ENCODE measurements around the gene AP5B1.
A peak's percentile ranks its signal among the peaks of the same experiment; 100 is the strongest.
"Not testable (repeated sequence)": the region's sequence is repeated elsewhere in the genome, so short reads cannot be mapped to it uniquely, and the experiment has no call there.

Gene AP5B1

DNA sequence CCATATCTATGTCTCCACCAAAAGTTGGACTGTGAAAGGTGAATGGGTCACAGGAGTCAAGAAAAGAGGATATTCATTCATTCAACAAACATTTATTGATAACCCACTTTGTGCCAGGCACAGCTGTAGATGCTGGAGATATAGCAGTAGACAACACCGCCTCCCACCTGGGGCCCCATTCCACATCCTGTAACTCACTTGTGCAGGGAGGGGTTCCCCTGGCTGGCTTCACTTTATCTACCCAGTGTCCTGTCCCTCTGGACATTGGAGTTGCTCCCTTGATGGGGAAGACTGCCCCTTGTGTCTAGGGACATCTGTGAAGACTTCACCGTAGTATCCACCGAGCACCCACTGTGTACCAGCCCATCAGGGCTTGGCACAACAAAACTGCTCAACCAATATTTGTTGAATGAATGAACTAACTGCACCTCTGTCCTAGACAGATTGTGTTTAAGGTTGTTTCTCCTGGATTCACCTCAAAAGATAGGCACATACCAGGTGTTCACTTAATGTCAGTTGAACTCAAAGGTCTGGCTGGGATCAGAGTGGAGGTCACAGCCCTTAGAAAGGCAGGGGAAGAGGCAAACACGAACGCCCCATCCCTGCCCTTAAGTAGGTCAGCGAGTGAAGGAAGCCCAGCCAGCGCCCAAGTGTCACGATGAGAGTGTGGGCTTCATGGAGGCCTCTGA lies 4.7 kb upstream of the AP5B1 start:
- DNase-seq: no peak

DNA sequence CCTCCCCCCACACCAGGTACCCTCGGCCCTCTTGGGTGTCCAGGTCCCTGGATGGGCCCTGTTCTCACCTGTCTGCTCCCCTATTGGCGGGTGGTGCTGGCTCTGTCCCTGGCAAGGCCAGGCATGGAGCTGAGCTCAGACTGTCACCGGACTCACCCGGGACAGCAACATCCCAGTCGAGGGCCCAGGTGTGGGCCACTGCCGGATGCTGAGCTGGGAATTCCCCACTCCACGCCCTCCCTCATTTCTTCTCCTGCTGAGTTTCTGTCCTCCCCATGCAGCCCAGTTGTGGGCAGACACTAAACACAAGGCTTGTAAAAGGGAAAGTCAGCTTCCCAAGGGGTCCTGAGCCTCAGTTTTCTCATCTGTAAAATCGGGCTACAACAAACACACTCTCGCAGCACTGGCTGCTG lies 2.0 kb upstream of the AP5B1 start:
- DNase-seq: no peak

DNA sequence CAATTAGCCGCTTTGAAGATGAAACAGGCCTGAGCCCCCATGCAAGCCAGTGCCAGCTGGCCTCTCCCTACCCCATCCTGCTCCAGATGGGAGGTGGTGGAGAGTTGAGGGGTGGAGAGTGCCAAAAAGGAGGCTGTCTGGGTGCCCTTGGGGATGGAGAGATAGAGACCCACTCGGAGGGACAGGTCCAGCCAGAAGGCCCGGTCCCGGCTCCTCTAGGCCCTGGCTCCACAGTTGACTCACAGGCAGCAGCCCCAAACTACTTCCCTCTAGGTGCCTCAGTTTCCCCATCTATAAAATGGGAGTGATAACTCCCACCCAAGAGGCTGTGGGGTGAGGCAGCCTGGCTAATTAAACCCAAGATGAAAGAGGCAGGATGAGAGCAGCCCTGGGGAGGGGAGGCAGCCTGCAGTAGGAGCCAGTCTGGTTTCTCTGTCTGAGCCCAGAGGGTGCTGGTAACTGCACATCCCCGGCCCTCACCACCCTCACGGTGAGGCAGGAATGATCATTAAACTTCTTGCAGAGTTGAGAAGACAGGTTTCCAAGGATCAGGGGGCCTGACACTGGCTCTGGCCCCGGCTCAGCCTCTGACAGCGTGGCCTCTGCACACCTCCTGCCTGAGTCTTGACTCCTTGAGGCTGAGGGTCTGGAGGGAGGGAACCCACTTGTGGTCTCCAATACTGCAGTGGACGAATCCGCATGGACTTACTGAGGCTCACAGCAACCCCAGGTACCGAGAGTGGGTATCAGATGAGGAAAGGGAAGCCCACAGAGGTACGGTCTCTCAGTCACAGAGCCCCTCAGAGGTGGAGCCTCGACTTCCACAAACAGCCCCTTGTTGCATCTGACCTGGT lies 1.4 kb upstream of the AP5B1 start:
- no peak for DNase-seq

DNA sequence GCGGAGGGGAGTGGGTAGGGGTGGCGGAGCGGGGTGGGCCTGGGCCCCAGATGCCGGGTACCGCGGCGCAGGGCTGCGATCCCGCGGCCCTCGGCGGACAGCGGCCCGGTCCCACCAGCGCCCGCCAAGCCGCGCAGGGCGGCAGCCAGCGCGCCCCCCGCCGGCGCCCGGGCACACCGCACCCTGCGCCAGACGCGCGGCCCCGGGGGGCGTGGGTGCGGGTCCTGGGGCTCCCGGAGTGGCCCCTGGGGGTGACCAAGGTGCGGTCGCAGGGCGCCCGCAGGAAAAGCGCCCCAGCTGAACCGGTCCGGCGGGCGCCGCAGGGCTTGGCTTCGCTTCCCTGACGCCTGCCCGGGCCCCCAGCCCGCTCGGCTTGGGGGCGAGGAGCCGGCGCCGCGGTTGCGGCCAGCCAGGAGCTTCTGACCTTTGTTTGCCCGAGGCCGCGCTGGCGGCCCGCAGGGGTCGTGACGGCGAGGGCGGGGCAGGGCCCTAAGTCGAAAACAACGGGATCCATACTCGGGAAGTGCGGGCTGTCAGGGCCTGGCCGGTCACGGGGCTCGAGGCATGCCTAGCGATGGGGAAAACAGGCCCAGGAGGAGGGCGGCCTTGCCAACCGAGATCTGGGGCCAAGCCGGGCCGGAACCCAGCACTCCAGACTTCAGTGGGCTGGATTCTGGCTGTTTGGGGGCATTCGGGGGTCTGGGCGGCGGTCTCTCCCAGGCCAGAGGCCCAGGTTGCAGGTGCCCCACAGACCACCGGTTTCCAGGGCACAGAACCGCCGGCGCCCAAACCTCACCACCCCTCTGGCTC lies 581 bp upstream of the AP5B1 start:
- no peak for DNase-seq

DNA sequence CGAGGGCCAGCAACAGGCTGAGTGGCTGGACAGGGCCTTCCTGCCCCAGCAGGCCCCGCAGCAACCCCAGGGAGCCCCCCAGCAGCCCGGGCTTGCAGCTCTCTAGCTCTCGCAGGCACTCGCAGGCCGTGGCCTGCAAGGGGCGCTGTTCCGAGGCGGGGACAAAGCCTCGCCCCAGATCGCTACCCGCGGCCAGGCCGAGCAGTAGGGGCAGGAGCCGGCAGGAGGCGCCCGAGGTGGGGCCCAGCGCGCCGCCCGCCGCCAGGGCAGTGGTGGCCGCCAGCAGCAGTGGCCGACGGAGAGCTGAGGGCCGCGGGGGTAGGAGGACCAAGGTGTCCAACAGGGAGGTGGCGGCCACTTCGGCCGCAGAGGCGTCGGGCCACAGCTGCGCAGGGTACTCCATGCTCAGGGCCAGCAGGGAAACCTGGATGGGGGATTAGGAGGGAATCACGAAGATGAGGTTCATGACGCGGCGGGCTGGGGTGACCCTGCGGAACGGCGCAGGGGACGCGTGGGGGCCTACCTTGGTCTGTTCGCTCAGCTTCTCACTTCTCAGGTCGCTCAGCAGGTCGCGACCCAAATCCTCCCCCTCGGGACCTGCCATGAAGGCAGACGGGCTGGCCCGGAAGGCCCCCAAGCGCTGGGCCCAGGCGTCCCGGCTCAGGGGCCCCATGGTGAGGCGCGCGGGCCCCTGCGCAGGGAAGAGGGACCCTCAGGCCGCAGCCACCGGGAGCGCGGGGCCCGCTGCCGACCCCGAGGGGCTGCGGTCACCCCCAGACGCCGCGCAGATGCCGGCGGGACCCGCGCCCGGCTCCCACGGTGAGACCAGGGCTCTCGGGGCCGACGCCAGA lies 632 bp downstream of the AP5B1 start:
- peak; percentile 69 for DNase-seq

DNA sequence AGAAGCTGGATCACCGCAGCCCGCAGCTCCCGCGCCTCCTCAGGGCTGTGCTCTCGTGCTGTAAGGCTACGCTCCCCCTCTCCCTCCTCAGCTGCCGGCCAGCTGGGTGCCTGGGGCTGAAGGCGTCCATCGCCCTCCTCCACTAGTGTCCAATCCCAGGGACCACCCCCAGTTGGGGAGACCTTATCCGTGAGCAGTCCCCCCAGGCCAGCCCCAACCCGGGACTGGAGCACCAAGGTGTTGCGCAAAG lies 1.2 kb downstream of the AP5B1 start:
- no peak for DNase-seq

DNA sequence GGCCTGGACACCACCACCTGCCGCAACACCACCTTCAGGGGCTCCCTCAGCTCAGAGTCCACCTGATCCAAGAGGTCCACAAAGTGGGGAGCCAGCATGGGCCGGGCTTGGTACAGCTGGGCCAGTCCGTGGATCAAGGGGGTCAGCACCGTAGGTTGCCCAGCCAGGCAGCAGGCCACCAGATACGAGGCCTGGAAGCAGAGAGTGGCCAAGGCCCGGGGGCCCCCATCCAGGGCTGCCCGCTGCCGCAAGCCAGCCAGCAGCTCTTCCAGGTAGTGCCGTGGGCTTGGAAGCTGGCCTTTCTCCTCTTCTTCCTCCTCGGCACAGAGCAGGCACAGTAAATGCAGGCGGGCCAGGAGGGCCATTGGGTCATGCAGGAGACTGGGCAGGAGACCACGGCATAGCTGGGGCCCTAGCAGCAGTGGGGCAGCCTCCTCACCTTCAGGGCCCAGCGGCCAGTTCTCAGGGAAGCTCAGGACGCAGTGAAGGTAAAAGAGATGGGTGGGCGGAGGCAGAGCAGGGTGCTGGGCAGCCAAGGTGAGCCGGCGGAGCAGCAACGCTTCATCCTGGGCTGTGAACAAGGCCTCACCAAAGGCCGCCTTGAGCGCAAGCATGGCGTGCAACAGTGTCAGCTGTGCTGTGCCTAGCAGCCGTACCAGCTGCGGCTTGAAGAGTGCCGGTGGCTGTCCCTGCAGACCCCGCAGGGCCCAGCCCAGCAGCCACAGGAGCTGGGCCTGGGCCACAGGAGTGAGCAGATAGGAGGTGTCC lies 1.7 kb downstream of the AP5B1 start:
- DNase-seq: no peak

DNA sequence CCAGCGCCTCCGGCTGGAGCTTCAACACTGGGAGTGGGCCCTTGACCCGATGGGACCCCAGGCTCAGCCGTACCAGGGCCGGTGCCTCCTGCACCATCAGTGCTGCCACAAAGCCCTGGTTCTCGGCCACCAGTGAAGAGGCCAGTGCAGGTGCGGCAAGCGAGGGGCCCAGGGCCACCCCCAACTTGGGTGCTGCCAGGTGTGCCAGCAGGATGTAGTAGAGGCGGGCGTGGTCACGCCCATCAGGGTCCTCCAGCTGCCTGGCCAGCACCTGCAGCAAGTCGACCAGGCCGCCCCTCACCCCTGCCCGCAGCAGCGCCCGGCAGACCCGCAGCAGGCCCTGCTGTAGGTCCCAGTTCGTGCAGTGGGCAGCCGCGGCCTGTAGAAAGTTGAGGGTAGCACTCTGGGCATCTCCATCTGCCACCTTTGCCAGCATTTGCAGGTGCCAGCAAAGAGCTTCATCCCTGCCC lies 2.3 kb downstream of the AP5B1 start:
- no peak for DNase-seq

DNA sequence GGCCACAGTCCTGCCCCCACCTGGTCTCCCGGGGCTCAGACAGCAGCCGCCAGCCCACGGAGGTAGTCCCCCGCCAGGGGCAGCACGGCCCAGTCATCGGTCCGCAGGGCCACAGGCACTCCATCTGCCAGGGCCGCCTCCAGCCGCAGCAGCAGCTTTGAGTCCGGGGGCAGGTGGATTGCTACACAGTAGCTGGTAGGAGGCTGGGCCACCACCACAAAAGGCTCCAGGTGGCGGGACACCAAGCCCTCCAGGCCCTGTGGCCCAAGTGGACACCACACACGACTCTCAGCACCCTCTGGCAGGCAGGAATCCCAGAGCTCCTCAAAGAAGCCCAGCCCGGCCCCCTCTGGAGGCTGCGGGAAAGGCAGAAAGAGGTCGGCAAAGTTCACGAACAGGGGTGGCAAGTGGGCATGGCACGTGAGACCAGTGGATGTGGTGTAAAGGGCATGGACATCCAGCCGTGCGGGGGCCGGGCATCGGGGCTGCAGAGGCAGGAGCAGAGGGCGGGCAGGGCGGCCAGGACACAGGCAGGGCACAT lies 2.9 kb downstream of the AP5B1 start:
- DNase-seq: no peak

DNA sequence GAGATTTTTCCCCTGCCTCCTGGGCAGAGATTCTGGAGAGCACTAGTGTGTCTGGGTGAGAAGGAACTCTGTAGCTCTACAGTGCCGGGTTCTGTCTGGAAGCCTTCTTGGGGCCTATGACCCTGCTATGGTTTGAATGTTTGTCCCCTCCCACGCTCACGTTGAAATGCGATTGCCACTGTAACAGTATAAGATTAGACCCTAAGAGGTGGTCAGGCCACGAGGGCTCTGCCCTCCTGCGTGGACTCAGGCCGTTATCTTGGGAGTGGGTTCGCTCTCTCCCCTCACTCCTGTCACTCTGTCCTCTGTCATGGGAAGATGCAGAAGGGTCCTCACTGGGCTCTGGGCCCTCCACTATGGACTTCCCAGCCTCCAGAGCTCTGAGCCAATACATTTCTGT lies 3.5 kb downstream of the AP5B1 start:
- no peak for DNase-seq

DNA sequence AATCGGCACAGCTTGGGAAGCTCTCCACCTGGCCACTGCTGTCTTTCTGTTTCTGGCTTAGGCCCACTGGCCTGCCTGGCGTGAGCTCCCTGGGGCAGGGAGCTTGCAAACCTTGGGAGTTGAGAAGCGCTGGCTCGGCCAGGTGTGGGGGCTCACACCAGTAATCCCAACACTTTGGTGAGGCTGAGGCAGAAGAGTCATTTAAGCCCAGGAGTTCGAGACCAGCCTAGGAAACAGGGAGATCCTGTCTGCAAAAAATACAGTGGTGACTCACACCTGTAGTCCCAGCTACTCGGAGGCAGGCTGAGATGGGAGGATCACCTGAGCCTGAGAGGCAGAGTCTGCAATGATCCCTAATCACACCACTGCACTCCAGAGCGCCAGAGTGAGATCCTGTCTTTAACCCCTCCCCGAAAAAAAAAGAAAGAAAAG lies 4.0 kb downstream of the AP5B1 start:
- DNase-seq: no peak

DNA sequence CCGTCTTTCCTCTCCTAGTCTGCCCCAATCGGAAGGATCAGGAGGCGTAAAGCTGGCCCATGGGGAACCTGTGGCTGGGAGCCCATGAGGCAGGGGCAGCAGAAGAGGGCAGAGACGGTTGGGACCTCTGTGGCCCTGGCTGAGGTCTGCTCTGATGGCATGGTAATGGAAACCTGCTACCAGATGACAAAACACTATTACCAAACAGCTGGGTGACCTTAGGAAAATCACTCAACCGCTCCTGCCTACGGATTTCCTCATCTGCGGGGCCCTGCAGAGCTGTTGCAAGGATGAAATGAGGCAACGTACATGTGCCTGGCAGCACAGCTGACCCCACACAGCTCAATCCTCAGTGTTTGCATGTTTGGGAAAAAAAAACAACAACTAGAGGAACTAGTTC lies 4.6 kb downstream of the AP5B1 start:
- peak; percentile 53 for DNase-seq

DNA sequence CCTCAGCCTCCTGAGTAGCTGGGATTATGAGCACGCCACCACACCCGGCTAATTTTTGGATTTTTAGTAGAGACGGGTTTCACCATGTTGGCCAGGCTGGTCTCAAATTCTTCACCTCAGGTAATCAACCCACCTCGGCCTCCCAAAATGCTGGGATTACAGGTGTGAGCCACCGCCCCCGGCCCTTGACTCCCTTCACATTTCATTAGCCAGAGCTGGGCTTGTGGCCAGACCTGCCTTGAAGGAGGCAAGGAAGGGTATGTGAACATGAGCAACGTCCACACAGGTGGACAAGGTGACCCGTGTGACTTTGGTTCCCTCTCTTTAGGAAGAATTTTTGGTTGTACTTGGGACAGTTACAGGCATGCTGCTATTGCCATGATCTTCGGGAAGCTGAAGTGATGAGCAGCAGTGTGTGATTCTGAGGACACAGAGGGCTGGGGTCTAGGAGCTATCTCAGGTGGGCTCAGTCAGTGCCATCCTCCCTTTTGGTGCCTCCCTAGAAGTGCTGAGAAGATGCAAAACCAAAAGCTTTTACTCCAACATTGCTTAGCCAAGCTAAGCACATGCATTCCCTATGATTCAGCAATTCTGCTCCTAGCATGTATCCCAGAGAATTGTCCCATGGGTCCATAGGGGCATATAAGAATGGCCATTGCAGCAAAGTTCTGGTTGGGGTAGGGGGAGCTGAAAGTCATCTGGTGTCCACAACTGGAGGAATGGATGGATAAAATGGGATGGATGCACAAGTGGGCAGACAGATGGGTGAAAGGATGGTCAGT lies 6.1 kb downstream of the AP5B1 start:
- DNase-seq: no peak

DNA sequence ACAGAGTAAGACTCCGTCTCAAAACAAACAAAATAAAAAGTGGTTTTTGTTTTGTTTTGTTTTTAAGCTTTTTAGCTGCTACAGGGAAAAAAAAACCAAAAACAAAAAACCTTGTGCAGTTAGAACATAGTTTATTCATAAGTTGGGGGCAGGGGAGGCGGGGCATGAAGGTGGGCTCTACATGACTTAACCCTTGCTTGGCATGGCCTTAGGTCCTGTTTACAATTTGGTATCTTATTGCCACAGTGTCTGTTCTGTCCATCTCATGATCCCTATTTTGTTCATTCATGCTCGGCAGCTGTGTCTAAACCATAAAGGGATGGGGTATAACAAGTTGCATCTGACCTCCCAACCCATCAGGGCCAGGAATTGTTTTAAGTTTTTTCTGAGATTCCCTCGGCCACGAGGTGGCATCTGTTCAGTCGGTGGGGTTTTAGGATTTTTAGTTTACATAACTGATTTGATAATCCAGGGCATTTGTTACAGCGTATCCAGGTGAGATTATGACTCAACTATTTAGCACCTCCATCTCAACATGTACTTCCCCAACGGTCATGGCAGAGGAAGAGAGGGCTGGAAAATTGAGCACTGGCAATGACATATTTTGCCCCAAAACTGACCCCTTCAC lies 6.9 kb downstream of the AP5B1 start:
- no peak for DNase-seq

DNA sequence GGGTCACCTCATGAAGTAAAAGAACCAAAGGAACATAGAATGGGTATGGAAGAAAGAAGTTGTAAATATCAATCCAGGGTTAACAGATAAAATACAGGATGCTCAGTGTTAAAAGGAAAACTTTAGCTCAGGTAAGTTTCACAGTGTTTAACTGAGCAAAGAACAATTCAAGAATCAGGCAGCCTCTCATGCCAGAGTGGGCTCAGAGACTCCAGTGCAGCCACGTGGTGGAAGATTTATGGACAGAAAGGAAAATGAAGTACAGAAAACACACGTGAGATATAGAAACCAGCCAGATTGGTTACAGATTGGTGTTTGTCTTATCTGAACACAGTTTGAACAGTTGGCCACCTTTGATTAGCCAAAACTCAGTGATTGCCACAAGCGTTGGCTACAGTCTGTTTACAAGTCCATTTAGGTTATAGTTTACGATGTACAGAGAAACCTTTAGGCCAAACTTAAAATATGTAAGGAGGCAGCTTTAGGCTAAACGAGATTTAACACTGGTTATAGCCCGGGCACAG lies 9.1 kb downstream of the AP5B1 start:
- DNase-seq: no peak

DNA sequence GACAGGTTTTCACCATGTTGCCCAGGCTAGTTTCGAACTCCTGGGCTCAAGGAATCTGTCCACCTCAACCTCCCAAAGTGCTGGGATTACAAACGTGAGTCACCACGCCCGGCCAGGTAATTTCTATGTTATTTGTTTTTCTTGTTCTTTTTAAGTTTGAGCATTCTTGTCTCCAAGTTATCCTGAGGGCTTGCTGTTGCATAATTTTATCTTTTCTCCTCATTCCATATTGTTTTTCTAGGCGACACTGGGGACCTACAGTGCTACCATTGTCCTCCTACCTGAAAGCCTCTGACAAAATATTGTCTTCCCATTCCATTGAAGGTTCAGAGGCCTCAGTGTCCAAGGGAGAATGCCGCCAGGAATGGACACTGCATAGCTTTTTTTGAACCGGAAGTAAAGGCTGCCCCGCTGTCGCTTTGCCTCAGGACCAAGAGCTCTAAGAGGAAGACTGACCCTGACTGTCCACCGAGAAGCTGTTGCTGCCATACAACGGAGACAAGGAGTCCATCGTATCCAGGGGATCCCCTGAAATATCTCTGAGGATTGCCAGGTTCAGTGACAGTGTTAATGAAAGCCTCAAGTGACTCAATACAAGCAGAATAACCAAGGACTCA lies 9.7 kb downstream of the AP5B1 start:
- DNase-seq: no peak

DNA sequence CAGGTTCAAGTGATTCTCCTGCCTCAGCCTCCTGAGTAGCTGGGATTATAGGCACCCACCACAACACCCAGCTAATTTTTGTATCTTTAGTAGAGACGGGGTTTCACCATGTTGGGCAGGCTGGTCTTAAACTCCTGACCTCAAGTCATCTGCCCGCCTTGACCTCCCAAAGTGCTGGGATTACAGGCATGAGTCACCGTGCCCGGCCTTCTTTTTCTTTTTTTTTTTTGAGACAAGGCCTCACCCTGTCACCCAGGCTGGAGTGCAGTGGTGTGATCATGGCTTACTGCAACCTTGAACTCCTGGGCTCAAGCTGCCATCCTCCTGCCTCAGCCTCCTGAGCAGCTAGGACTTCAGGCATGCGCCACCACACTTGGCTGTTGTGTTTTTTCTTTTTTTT lies 13.0 kb downstream of the AP5B1 start:
- not testable (repeated sequence) for DNase-seq

DNA sequence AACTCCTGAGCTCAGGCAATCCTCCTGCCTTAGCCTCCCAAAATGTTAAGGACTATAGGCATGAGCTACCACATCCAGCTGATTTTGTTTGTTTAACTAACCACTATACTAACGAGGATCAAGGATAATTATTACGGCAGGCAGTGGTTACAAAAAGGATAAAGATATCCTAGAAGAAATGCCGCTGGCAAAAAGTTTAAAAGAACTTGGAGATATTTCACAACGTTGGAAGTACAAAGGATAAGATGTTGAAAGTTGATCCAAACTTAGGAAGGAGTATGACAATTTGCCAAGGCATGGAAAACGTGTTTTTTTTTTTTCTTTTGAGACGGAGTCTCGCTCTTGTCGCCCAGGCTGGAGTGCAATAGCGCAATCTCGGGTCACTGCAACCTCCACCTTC lies 13.4 kb downstream of the AP5B1 start:
- no peak for DNase-seq

DNA sequence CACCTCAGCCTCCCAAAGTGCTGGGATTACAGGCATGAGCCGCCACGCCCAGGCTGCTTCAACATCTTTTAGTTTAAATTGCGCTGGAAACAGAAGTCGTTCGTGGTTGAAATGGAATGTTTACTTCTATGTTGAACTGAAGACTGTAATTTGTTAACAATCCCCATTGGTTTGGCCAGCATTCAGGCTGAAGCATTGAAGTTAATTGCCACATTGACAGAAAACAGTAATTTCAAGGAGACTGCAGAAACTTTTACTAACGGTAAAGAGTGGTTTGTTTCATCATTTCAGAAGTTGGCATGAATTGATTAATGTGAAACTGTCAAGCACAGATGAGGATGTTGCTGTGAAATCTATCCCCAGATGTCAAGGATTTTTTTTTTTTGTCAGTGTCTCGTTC lies 14.2 kb downstream of the AP5B1 start:
- no peak for DNase-seq

DNA sequence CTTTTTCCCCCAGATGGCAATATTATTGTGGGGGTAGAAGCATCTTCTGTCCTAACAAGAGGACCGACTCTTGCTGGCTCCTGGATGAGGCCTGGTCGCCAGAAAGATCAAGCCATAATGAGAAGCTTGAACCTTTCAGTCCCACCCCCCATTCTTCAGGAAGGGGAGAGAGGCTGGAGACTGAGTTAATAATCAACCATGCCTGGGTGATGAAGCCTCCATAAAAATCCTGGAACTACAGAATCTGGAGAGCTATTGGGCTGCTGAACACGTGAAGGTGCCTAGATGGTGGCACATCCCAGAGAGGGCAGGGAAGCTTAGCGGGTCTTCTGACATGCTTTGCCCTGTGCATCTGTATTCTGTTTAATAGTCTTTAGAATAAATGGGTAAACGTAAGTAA lies 16.3 kb downstream of the AP5B1 start:
- no peak for DNase-seq

Measured in NCI-H526 treated with DMSO at 0.1 percent for 48 hours (cell line).